ENCODE data around the gene ADAMTS17.

The ADAMTS17 gene

DNA sequence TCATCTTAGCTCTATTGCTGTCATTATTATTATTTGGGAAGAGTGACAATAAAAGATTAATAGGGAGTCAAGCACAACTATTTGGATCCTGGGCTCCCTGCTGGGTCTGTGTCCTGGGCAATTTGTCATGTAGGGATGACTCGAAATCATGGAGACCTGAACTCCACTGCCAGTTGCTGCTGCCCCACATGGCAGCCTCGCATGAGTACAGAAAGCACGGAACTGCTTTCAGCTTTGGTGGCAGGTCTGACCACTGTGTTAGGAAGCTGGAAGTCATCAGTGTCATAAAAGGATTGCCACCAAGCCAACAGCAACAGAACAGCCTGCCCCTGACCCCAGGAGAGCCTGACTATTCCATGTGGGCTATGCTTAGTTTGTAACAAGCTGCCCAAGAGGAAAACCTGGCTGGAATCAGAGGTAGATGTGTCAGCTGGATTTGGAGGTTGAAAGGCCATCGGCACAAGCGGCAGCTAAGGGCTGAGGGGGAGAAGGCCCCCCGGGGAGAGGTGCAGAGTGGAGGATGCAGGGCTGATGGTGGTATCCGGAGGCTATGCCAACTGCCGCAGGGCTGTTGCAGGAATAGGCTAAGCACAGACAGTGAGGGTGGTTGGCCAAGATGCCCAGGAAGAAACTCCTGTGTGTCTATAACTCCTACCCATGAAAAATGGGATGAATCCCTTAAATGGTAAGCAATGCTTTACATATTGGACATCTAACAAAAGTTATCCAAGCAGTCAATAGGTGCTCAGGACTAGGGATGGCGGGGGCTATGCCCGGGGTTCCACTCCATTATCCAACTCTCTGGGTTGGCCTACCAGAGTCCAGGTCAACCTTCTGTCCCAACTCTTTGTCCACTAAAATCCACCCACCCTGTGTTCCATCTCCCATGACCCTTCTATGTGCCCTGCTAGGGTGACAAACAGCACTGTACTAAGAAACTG lies 291.6 kb downstream of the ADAMTS17 start:
- Histone ChIP-seq H3K36me3 (ENCODE audit: control insufficient read depth, insufficient read depth, low read length) (no peaks in the 10 kb centered on the region), H3K27me3 (ENCODE audit: control insufficient read depth, insufficient read depth, low read length) (no peaks in the 10 kb centered on the region), H3K9ac (ENCODE audit: low read length) (no peak overlapping the region), H3K9me3 (ENCODE audit: control insufficient read depth, insufficient read depth, low read depth, low read length) (peaks cover 9% of the 10 kb centered on the region; the same call in 1 of the 2 replicates), H3K27ac (ENCODE audit: low read depth, low read length) (no peak overlapping the region), H3K4me1 (ENCODE audit: control insufficient read depth, insufficient read depth, low read length) (0 out of 2 replicates have a peak, but pooled peaks cover 3% of the 10 kb centered on the region), H3K4me3 (ENCODE audit: low read depth, low read length) (no peak overlapping the region)

DNA sequence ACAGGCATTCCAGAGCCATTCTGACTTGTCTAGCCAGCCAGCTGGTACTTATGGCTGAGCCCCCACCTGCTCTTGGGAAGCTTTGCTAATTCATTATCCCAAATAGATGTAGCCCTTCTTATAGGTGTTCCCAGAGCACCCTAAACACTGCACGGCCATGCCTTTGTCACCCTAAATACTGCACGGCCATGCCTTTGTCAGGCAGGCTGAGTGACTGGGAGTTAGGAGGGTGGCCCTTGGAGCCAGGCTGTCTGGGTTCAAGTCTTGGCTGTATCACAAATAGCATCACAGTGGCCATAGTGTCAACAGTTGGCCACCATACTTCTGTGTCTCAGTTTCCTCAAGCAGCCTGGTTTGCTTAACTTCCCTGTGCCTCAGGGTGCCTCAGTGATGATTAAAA lies 292.3 kb downstream of the ADAMTS17 start:
- Histone ChIP-seq H3K27ac (ENCODE audit: low read depth, low read length) (no peak overlapping the region), H3K36me3 (ENCODE audit: control insufficient read depth, insufficient read depth, low read length) (no peaks in the 10 kb centered on the region), H3K9ac (ENCODE audit: low read length) (no peak overlapping the region), H3K9me3 (ENCODE audit: control insufficient read depth, insufficient read depth, low read depth, low read length) (peaks cover 9% of the 10 kb centered on the region; the same call in 1 of the 2 replicates), H3K4me3 (ENCODE audit: low read depth, low read length) (no peak overlapping the region), H3K4me1 (ENCODE audit: control insufficient read depth, insufficient read depth, low read length) (0 out of 2 replicates have a peak, but pooled peaks cover 3% of the 10 kb centered on the region), H3K27me3 (ENCODE audit: control insufficient read depth, insufficient read depth, low read length) (no peaks in the 10 kb centered on the region)

- H3K27ac ChIP-seq (ENCODE audit: low read depth, low read length) = no peak overlapping the region
- H3K9me3 ChIP-seq (ENCODE audit: control insufficient read depth, insufficient read depth, low read depth, low read length) = peaks cover 9% of the 10 kb centered on the region; the same call in 1 of the 2 replicates
- H3K9ac ChIP-seq (ENCODE audit: low read length) = no peak overlapping the region
- H3K36me3 ChIP-seq (ENCODE audit: control insufficient read depth, insufficient read depth, low read length) = no peaks in the 10 kb centered on the region
- H3K4me3 ChIP-seq (ENCODE audit: low read depth, low read length) = no peak overlapping the region
- no peaks in the 10 kb centered on the region for H3K27me3 ChIP-seq (ENCODE audit: control insufficient read depth, insufficient read depth, low read length)
- H3K4me1 ChIP-seq (ENCODE audit: control insufficient read depth, insufficient read depth, low read length) = 0 out of 2 replicates have a peak, but pooled peaks cover 3% of the 10 kb centered on the region
These were observed 293.0 kb downstream of the ADAMTS17 start for GRCh38 chr15:100048736-100049135.

DNA sequence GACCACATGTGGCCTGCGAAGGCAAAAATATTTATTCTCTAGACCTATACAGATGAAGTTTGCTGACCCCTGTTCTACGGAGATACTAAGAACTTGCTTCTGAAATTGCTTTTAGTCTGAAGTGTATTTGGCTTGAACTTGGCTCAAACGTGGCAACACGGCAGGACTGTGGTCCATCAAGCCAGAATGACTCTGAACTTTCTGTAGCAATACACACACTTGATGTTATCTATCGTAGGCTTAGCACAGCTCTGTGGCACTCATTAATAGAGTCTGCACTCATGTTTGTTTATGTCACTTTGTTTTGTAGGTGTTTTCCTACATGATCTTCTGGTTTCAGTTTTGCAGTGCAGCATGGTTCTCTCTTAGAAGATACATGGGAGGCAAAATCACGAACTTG lies 298.1 kb downstream of the ADAMTS17 start:
- Histone ChIP-seq H3K36me3 (ENCODE audit: control insufficient read depth, insufficient read depth, low read length) (no peaks in the 10 kb centered on the region), H3K9ac (ENCODE audit: low read length) (no peak overlapping the region), H3K27ac (ENCODE audit: low read depth, low read length) (no peak overlapping the region), H3K9me3 (ENCODE audit: control insufficient read depth, insufficient read depth, low read depth, low read length) (peaks cover 9% of the 10 kb centered on the region; the same call in 1 of the 2 replicates), H3K27me3 (ENCODE audit: control insufficient read depth, insufficient read depth, low read length) (no peaks in the 10 kb centered on the region), H3K4me3 (ENCODE audit: low read depth, low read length) (no peak overlapping the region), H3K4me1 (ENCODE audit: control insufficient read depth, insufficient read depth, low read length) (no peaks in the 10 kb centered on the region)

DNA sequence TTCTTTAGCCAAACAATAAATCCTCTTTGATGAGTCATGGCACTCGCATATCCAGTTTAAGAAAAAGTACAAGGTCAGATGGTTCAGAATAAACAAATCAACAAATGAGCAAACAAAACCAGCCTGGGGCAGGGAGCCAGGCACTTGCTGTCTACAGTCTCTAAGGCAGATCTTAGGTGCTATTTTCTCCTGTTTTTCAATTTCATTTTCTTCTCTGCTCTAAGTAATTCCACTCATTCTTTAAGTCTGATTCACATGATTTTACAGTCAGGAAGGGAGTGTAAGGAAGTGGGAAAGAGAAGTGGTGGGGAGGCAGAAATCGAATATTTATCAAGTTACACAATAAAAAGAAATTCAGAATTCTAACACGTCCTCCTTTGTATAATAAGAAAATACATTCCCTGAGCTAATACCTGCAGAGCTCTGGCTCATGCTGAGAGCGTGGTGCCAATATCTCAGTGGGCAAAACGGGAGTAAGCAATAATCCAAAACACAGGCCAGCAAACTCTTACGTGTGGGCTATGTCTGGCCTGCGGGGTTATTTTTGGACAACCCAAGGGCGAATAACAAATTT lies 298.6 kb downstream of the ADAMTS17 start:
- H3K27me3 ChIP-seq (ENCODE audit: control insufficient read depth, insufficient read depth, low read length) = no peaks in the 10 kb centered on the region
- no peaks in the 10 kb centered on the region for H3K36me3 ChIP-seq (ENCODE audit: control insufficient read depth, insufficient read depth, low read length)
- H3K4me1 ChIP-seq (ENCODE audit: control insufficient read depth, insufficient read depth, low read length) = no peaks in the 10 kb centered on the region
- peaks cover 7% of the 10 kb centered on the region; the same call in 1 of the 2 replicates for H3K9me3 ChIP-seq (ENCODE audit: control insufficient read depth, insufficient read depth, low read depth, low read length)
- H3K9ac ChIP-seq (ENCODE audit: low read length) = no peak overlapping the region
- no peak overlapping the region for H3K4me3 ChIP-seq (ENCODE audit: low read depth, low read length)
- no peak overlapping the region for H3K27ac ChIP-seq (ENCODE audit: low read depth, low read length)

DNA sequence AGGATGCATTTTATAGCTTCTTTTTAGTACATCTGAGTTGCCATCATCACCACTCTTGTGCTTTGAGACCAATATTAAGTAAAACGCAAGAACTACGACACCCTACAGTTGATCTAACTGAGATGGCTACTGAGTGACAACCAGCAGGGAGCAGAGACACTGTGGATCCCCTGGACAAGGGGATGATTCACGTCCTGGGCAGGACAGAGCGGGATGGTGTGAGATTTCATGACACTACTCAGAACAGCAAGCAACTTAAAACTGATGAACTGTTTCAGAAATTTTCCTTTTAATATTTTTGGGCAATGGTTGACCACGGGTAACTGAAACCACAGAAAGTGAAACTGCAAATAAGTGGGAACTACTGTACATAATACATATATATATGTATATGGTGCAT lies 299.2 kb downstream of the ADAMTS17 start:
- H3K27me3 ChIP-seq (ENCODE audit: control insufficient read depth, insufficient read depth, low read length) = no peaks in the 10 kb centered on the region
- no peak overlapping the region for H3K27ac ChIP-seq (ENCODE audit: low read depth, low read length)
- H3K9ac ChIP-seq (ENCODE audit: low read length) = no peak overlapping the region
- H3K4me3 ChIP-seq (ENCODE audit: low read depth, low read length) = no peak overlapping the region
- H3K4me1 ChIP-seq (ENCODE audit: control insufficient read depth, insufficient read depth, low read length) = no peaks in the 10 kb centered on the region
- H3K36me3 ChIP-seq (ENCODE audit: control insufficient read depth, insufficient read depth, low read length) = no peaks in the 10 kb centered on the region
- peaks cover 2% of the 10 kb centered on the region; the same call in 1 of the 2 replicates for H3K9me3 ChIP-seq (ENCODE audit: control insufficient read depth, insufficient read depth, low read depth, low read length)

- Histone ChIP-seq H3K27ac (ENCODE audit: low read depth, low read length) (no peak overlapping the region), H3K4me3 (ENCODE audit: low read depth, low read length) (no peak overlapping the region), H3K9me3 (ENCODE audit: control insufficient read depth, insufficient read depth, low read depth, low read length) (no peaks in the 10 kb centered on the region), H3K36me3 (ENCODE audit: control insufficient read depth, insufficient read depth, low read length) (no peaks in the 10 kb centered on the region), H3K27me3 (ENCODE audit: control insufficient read depth, insufficient read depth, low read length) (no peaks in the 10 kb centered on the region), H3K4me1 (ENCODE audit: control insufficient read depth, insufficient read depth, low read length) (no peaks in the 10 kb centered on the region), H3K9ac (ENCODE audit: low read length) (no peak overlapping the region)
These were observed 300.5 kb downstream of the ADAMTS17 start for GRCh38 chr15:100041127-100041828.

- no peak overlapping the region for H3K9ac ChIP-seq (ENCODE audit: low read length)
- no peak overlapping the region for H3K4me3 ChIP-seq (ENCODE audit: low read depth, low read length)
- H3K27ac ChIP-seq (ENCODE audit: low read depth, low read length) = no peak overlapping the region
- no peaks in the 10 kb centered on the region for H3K27me3 ChIP-seq (ENCODE audit: control insufficient read depth, insufficient read depth, low read length)
- H3K36me3 ChIP-seq (ENCODE audit: control insufficient read depth, insufficient read depth, low read length) = no peaks in the 10 kb centered on the region
- H3K4me1 ChIP-seq (ENCODE audit: control insufficient read depth, insufficient read depth, low read length) = no peaks in the 10 kb centered on the region
- H3K9me3 ChIP-seq (ENCODE audit: control insufficient read depth, insufficient read depth, low read depth, low read length) = no peaks in the 10 kb centered on the region
These were observed 301.8 kb downstream of the ADAMTS17 start for GRCh38 chr15:100039994-100040393.

- H3K9me3 ChIP-seq (ENCODE audit: control insufficient read depth, insufficient read depth, low read depth, low read length) = no peaks in the 10 kb centered on the region
- no peak overlapping the region for H3K27ac ChIP-seq (ENCODE audit: low read depth, low read length)
- H3K4me1 ChIP-seq (ENCODE audit: control insufficient read depth, insufficient read depth, low read length) = no peaks in the 10 kb centered on the region
- no peak overlapping the region for H3K9ac ChIP-seq (ENCODE audit: low read length)
- no peak overlapping the region for H3K4me3 ChIP-seq (ENCODE audit: low read depth, low read length)
- no peaks in the 10 kb centered on the region for H3K27me3 ChIP-seq (ENCODE audit: control insufficient read depth, insufficient read depth, low read length)
- H3K36me3 ChIP-seq (ENCODE audit: control insufficient read depth, insufficient read depth, low read length) = no peaks in the 10 kb centered on the region
These were observed 303.0 kb downstream of the ADAMTS17 start for GRCh38 chr15:100038736-100039135.

DNA sequence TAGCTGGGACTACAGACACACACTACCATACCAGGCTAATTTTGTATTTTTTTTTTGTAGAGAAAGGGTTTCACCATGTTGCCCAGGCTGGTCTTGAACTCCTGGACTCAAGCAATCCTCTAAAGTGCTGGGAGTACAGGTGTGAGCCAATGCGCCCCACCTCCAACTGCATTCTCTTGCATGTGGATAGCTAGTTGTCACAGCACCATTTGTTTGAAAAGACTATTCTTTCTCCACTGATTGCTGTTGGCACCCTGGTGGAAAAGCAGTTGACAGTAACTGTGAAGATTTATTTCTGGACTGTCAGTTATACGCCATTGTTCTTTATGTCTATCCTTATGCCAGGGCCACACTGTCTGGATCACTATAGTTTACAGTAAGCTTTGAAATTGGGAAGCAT lies 303.9 kb downstream of the ADAMTS17 start:
- Histone ChIP-seq H3K4me1 (ENCODE audit: control insufficient read depth, insufficient read depth, low read length) (no peaks in the 10 kb centered on the region), H3K4me3 (ENCODE audit: low read depth, low read length) (no peak overlapping the region), H3K36me3 (ENCODE audit: control insufficient read depth, insufficient read depth, low read length) (no peaks in the 10 kb centered on the region), H3K27ac (ENCODE audit: low read depth, low read length) (no peak overlapping the region), H3K27me3 (ENCODE audit: control insufficient read depth, insufficient read depth, low read length) (no peaks in the 10 kb centered on the region), H3K9ac (ENCODE audit: low read length) (no peak overlapping the region), H3K9me3 (ENCODE audit: control insufficient read depth, insufficient read depth, low read depth, low read length) (no peaks in the 10 kb centered on the region)

DNA sequence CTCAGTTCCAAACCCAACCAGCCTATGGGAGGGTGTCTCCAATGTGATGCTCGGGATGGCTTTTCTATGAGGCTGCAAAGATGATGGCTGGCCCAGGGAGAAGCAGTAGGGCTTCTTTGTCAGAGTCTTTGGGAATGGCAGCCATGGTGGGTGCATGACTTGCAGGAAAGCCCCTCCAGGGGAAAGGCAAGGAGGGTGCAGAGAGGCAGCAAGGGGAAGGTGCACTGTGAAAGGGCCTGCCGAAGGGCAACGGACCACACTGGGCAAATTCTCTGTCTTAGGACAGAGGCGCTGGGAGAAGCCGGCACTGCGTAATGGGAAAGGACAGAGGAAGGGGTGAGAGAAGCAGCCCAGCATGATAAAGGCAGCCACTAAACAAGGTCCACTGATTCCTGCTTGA lies 305.8 kb downstream of the ADAMTS17 start:
- H3K27me3 ChIP-seq (ENCODE audit: control insufficient read depth, insufficient read depth, low read length) = no peaks in the 10 kb centered on the region

More for the DNA sequence above, 305.8 kb downstream of the ADAMTS17 start:
- Histone ChIP-seq H3K27ac (ENCODE audit: low read depth, low read length) (no peak overlapping the region), H3K9me3 (ENCODE audit: control insufficient read depth, insufficient read depth, low read depth, low read length) (no peaks in the 10 kb centered on the region), H3K36me3 (ENCODE audit: control insufficient read depth, insufficient read depth, low read length) (no peaks in the 10 kb centered on the region), H3K4me3 (ENCODE audit: low read depth, low read length) (no peak overlapping the region), H3K4me1 (ENCODE audit: control insufficient read depth, insufficient read depth, low read length) (no peaks in the 10 kb centered on the region), H3K9ac (ENCODE audit: low read length) (no peak overlapping the region)

All from HUES6 (cell line).